22Rv1 (cell line): Measurements from ENCODE around the gene COL5A2.

Experiments used
- H3K27ac ChIP-seq: fragments of 450-650 bp; 2 replicates; pipeline ENCODE4 v1.5.1; 2017
- ZFX ChIP-seq: fragments of 450-650 bp; IDR thresholded peaks from 2 replicates; pipeline ENCODE4 v1.6.1; 2017; ENCODE audit warnings: antibody characterized with exemption, borderline replicate concordance
- TF ChIP-seq, protein P1 (sequence below): fragments of 450-650 bp; IDR thresholded peaks from 2 replicates; pipeline ENCODE4 v1.5.1; 2017; ENCODE audit warnings: mild to moderate bottlenecking

COL5A2 gene

DNA sequence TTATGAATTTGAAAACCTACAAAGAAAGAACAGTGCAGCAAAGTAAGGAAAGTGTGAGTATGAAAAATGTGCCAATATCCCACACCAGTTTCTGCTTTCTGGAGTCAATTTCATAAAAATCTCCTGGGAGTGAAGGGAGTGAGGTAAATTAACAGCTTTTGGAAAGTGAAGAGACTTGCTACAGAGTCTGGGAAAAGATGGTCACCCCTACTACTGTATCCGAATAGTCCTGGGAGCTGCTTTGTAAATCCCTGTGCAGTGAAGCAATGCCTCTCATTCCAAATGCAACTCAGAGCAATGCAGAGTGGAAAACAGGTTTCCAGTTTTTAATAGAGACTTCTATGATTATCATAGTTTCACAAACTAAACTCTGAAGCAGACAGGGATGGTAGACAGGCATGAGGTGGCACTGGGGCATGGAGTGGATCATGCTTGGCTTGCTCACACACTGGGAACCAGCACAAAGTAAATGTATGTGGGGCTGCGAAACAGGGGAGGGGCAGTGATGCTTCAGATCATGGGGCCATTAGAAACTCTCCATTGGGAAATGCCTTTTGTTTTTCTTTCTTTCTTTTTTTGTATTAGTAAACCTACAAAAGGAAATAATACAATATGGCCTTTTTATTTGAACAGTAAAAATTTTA lies 10.6 kb downstream of the COL5A2 start:
- no peak overlapping the region for H3K27ac ChIP-seq
- TF ChIP-seq, protein P1, sequence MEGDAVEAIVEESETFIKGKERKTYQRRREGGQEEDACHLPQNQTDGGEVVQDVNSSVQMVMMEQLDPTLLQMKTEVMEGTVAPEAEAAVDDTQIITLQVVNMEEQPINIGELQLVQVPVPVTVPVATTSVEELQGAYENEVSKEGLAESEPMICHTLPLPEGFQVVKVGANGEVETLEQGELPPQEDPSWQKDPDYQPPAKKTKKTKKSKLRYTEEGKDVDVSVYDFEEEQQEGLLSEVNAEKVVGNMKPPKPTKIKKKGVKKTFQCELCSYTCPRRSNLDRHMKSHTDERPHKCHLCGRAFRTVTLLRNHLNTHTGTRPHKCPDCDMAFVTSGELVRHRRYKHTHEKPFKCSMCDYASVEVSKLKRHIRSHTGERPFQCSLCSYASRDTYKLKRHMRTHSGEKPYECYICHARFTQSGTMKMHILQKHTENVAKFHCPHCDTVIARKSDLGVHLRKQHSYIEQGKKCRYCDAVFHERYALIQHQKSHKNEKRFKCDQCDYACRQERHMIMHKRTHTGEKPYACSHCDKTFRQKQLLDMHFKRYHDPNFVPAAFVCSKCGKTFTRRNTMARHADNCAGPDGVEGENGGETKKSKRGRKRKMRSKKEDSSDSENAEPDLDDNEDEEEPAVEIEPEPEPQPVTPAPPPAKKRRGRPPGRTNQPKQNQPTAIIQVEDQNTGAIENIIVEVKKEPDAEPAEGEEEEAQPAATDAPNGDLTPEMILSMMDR = no peak
- no peak for TF ChIP-seq ZFX

DNA sequence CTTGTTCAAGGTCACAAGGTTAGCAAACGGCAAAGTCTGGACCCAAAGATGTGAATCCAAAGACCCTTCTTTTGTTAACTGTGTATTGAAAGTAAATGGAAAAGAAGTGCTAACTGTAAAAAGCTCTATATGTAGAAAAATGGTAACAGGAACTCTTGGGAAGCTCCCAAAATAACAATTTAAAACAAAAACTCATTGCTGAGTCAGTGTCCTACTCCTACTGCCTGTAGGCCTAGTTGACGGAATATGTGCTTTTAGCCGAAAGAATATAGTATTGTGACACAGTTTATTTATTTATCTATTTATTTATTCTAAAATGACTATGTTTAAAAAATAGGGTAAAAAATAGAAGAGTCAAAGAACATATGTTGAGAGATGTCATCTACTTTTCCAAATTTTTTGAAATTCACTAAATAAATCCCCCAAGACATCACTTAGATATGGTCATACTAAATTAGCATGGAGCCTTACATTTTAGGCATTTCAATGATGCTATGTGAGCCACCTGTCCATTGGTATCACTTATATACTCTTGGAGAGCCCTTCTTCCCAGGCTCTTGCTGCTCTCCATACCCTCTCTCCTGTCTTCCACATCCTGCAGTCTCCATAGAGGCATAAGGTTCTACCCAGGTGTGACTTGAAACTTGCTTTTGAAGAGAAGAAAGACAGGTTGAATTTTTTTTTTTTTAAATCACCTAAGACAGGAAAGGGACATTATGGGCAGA lies 13.7 kb downstream of the COL5A2 start:
- H3K27ac ChIP-seq = no peak overlapping the region
- TF ChIP-seq, protein P1 = no peak
- TF ChIP-seq ZFX = no peak

DNA sequence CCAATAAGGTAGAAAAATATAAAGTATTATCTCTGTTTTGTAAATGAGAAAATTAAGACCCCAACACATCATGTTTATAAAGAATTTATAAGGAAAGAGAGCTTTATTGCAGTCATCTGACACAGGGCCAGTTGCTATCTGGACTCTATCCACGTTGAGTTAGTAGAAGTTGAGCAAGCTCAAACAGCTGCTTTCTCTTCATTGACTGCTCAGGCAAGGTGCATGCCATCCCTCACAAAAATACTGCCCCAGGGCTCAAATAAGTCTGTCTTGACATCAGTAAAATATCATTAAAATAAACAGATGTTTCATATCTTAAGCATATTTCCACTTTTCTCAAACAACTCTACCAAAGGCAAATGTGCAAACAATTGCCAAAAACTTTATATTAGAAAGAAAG lies 14.8 kb downstream of the COL5A2 start:
- TF ChIP-seq, protein P1 = no peak
- no peak for TF ChIP-seq ZFX
- H3K27ac ChIP-seq = no peak overlapping the region

DNA sequence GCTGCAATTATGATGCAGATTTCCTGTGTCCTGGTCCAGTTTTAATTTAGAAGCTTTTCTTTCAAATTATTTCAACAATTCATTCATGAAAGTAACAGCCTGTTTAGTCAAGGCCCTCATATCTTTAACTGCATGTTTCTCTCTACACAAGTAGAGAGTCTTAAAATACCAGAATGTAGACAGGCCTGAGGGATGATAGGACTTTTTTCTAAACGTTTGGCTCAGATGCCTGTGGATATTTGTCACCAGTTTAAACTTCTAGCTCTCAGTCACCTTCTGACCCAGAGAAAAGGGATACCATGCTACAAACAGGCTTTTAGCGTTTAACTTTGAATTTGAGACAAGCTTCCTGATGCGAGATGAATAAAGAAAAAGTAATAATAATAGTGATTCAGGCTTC lies 15.7 kb downstream of the COL5A2 start:
- no peak overlapping the region for H3K27ac ChIP-seq
- TF ChIP-seq, protein P1 = no peak
- no peak for TF ChIP-seq ZFX

DNA sequence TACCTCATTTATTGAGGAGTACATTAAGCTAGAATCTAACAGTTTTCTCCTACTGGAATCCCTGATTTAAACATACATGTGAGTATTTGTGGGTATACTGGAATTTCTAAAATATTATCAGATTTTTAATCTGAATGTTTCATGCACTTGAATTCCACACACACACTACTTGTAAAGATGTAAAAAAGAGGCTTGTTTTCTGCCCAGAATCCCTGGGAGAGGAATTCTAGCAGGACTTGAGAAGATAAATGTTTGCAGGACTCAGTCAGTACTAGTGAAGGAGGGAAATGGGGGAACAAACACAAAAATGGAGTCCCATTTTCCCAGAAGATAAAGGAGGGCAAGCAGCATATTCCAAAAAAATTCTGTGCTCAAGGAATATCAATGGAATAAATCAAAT lies 17.0 kb downstream of the COL5A2 start:
- no peak for TF ChIP-seq ZFX
- TF ChIP-seq, protein P1 = no peak
- no peak overlapping the region for H3K27ac ChIP-seq

DNA sequence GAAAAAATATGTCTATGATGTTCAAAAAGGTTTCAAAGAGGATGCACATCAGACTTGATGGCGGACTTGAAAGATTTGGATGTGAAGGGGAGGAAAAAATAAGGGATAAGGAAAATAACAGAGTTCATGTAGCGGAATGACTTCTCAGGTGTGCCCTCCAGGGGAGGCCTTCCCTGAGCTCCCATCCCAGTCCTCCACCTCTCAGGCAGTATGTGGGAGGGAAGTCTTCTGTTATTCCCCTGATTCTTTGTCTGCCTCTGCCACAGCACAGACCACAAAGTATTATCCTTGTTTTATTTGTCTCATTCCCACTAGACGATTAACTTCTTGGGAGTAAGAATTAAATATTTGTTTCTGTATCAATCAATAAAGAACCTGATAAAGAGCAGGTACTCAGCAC lies 17.7 kb downstream of the COL5A2 start:
- TF ChIP-seq, protein P1 = no peak
- TF ChIP-seq ZFX = no peak
- H3K27ac ChIP-seq = no peak overlapping the region

DNA sequence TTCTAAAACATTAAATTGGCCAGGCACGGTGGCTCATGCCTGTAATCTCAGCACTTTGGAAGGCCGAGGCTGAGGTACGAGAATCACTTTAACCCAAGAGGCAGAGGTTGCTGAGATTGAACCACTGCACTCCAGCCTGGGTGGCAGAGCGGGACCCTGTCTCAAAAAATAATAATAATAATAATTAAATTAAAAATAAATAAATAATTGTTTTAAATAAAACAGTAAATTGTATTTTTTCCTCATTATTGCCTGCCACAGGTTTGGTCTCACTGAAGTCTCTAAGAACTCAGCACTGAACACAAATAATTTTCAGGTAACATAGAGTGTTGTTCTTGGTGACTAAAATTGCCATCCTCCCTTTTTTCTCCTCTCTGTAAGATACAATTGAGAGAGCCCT lies 19.8 kb downstream of the COL5A2 start:
- TF ChIP-seq ZFX = no peak
- TF ChIP-seq, protein P1 = no peak
- no peak overlapping the region for H3K27ac ChIP-seq
